IPS DF 4.7 (cell line): Measurements from ENCODE around the gene KCNQ1.

Experiments used
- DNase-seq: peaks from one replicate; pipeline ENCODE4 v3.0.0-alpha.2; 2013; ENCODE audit warnings: low spot score; ENCODE audit errors: extremely low read depth

The KCNQ1 gene

GRCh38 chr11:2890466-2891294, 445.9 kb downstream of the KCNQ1 start:
- no peak for DNase-seq

GRCh38 chr11:2891326-2892214, 446.8 kb downstream of the KCNQ1 start:
- DNase-seq = no peak

DNA sequence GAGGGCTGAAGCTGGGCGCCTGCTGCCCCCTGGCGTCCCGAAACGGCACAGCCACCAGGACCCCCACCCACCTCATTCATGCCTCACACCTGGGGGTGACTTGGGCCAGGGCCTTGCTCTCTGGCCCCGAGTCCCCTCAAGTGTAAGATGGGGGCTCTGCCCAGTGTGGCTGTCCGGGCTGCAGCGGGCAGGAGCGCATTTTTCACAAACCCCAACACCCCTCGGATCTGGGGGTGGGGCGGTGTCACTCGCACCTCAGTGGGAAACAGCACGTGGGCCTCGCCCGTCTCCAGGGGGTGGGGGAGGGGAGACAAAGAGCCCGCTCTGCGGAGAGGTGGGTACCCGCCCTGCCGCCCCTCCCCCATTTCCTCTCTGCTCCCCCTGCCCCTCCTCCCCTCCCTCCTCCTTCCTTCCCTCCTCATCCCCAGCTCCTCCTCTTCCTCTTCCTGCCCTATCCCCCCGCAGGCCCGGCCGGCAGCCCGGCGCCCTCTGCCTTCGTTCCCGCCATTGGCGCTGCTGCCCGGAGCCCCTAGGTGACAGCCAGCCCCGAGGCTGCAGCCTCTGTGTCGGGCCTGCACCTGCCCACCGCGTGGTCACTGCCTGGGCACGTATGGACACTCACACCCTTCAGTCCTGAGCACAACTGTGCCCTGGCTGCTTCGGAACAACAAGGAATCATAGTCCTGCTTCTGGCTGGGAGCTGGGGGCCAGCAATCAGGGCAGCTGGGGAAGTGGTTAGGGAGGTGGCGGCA, 447.6 kb downstream of the KCNQ1 start:
- no peak for DNase-seq

DNA sequence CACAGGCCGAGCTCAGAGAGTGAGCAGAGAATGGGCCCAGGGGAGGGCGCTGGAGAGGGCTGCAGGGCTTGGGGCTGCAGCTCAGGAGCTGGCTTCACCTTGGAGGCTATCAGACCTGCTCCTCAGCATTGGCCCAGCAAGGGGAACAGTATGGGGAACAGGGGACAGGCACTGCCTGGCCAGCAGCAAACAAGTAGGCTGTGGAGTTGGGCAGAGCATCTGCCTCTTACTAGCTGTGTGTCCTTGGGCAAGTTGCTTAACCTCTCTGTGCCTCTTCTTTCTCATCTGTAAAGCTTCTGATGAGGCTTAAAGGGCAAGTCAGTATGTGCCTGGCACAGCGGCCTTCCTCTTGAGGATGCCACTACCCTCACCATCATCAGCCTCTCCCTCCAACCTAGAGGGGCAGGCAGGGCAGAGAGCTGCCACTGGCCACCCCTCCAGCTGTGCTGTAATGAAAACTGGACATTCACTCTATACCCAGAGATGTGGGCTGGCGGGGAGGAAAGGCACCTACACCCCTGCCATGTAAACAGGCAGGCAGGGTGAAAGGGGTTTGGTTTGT, 448.2 kb downstream of the KCNQ1 start:
- DNase-seq = no peak

- no peak for DNase-seq
These were observed 449.1 kb downstream of the KCNQ1 start for GRCh38 chr11:2893935-2894334.

GRCh38 chr11:2896047-2896446, 451.2 kb downstream of the KCNQ1 start:
- DNase-seq = no peak

- DNase-seq = no peak
These were observed 452.2 kb downstream of the KCNQ1 start for GRCh38 chr11:2897048-2897447.

- no peak for DNase-seq
These were observed 453.7 kb downstream of the KCNQ1 start for GRCh38 chr11:2898366-2899079.
